Measurements from ENCODE around the gene PLOD3. TPM values are rescaled to one million over a fixed set of nuclear protein-coding genes. Genes with fewer than 3 reads are reported as not detected.

The PLOD3 gene
- total and polyA plus RNA-seq, 9 of the 15 experiments (the other 6 are each of a cell fraction or from before 2014, with no cell fraction given), result 2.8 to 101 (median 30.9) TPM

- TF ChIP-seq NFYB (IDR thresholded peaks at IDR 0.05; ENCODE audit: extremely low read depth, insufficient read length) (no peak), PRPF4 (IDR thresholded peaks at IDR 0.05; ENCODE audit: insufficient read depth, low read depth, low read length, poor library complexity, severe bottlenecking) (peak; percentile 79), ELF4 (CRISPR knock-in tag; IDR thresholded peaks at IDR 0.05) (peak; percentile 79; the same call in 1 of the 2 replicates), CBX5 (IDR thresholded peaks at IDR 0.05; ENCODE audit: borderline replicate concordance, low read depth) (0 out of 2 replicates have a peak, but pooled peaks have one; percentile 13), ZNF311 (CRISPR knock-in tag; IDR thresholded peaks at IDR 0.05) (no peak), THAP12 (CRISPR knock-in tag; IDR thresholded peaks at IDR 0.05) (no peak), NR2C2 (CRISPR knock-in tag; IDR thresholded peaks at IDR 0.05) (peak; percentile 66; the same call in 1 of the 2 replicates), NR2C2 (tag; IDR thresholded peaks at IDR 0.05) (peak; percentile 95), KAT2B (IDR thresholded peaks at IDR 0.05; ENCODE audit: low read depth, low read length) (no peak), PHF8 (IDR thresholded peaks at IDR 0.05; ENCODE audit: borderline replicate concordance, low read length) (peak; percentile 70), REST (IDR thresholded peaks at IDR 0.05; ENCODE audit: borderline replicate concordance) (peak; percentile 35; the same call in 1 of the 2 replicates), REST (CRISPR knock-in tag; IDR thresholded peaks at IDR 0.05; ENCODE audit: low read depth) (peak; percentile 28; the same call in 1 of the 2 replicates), THRB (CRISPR knock-in tag; conservative IDR thresholded peaks at IDR 0.05) (0 out of 2 replicates have a peak, but pooled peaks have one; percentile 23)
Observed at GRCh38 chr7:101217388-101218235, at the start of gene PLOD3, which contains the start of gene ZNHIT1 (continued).

Data from K562 (cell line).